Measurements from ENCODE around the gene LIPK. TPM values are rescaled to one million over a fixed set of nuclear protein-coding genes. Genes with fewer than 3 reads are reported as not detected.

The LIPK gene
- total and polyA plus RNA-seq, 8 donors = not detected

Other genes starting within 250 kb of the LIPK start
- 1 to 10 TPM; 5.8 to 8.8 TPM for gene RNLS, start 122.9 kb upstream of the LIPK start, total RNA-seq
- gene RNLS, start 122.9 kb upstream of the LIPK start, polyA plus RNA-seq (ENCODE audit: insufficient read length in 6 of 6) = 1 to 10 TPM; 4.1 to 7.3 (median 4.6) TPM
- not detected for gene LIPJ, start 119.5 kb upstream of the LIPK start, total RNA-seq
- gene LIPJ, start 119.5 kb upstream of the LIPK start, polyA plus RNA-seq (ENCODE audit: insufficient read length in 6 of 6) = under 1 TPM; 0.07 to 0.41 (median 0.23) TPM
- gene LIPF, start 41.8 kb upstream of the LIPK start, total RNA-seq = not detected
- gene LIPF, start 41.8 kb upstream of the LIPK start, polyA plus RNA-seq (ENCODE audit: insufficient read length in 6 of 6) = under 1 TPM in 3 of 6 donors, not detected in 3; 0.24 to 0.51 (median 0.38) TPM
- 1 to 10 TPM in 1 of 2 donors, not detected in 1; 1.2 TPM for gene LIPN, start 53.8 kb downstream of the LIPK start, total RNA-seq
- not detected for gene LIPN, start 53.8 kb downstream of the LIPK start, polyA plus RNA-seq (ENCODE audit: insufficient read length in 6 of 6)
- gene LIPM, start 96.5 kb downstream of the LIPK start, total RNA-seq = not detected
- gene LIPM, start 96.5 kb downstream of the LIPK start, polyA plus RNA-seq (ENCODE audit: insufficient read length in 6 of 6) = under 1 TPM in 1 of 6 donors, not detected in 5; 0.14 TPM
- gene ANKRD22, start 145.6 kb downstream of the LIPK start, total RNA-seq = 1 to 10 TPM; 5.1 to 8.9 TPM
- 1 to 10 TPM in 1 of 6 donors, under 1 TPM in 5; 0.13 to 1.1 (median 0.82) TPM for gene ANKRD22, start 145.6 kb downstream of the LIPK start, polyA plus RNA-seq (ENCODE audit: insufficient read length in 6 of 6)
- 10 to 100 TPM in 1 of 2 donors, 1 to 10 TPM in 1; 9.9 to 11.4 TPM for gene STAMBPL1, start 174.0 kb downstream of the LIPK start, total RNA-seq
- gene STAMBPL1, start 174.0 kb downstream of the LIPK start, polyA plus RNA-seq (ENCODE audit: insufficient read length in 6 of 6) = 10 to 100 TPM in 4 of 6 donors, 1 to 10 TPM in 2; 7.5 to 13.4 (median 12.1) TPM
- 100 to 1,000 TPM; 472 to 558 TPM for gene ACTA2, start 246.5 kb downstream of the LIPK start, total RNA-seq
- 100 to 1,000 TPM; 415 to 612 (median 489) TPM for gene ACTA2, start 246.5 kb downstream of the LIPK start, polyA plus RNA-seq (ENCODE audit: insufficient read length in 6 of 6)

Data from left lung (tissue), 8 donors.